A549 (cell line): ENCODE measurements around the gene TAGAP.

Experiments
- CHD2 ChIP-seq: fragments of 150-350 bp; IDR thresholded peaks from 2 replicates; pipeline ENCODE4 v1.6.1; 2014; ENCODE audit warnings: low read length; ENCODE audit not compliant: partially characterized antibody
- EP300 ChIP-seq, 2 experiments: fragments of >200 bp; sonication (Bioruptor Twin); formaldehyde crosslinking; IDR thresholded peaks; 2 replicates in 1 of 2; 3 replicates in 1 of 2; pipeline ENCODE4 v1.6.1; 2016 to 2017
- KDM1A ChIP-seq: fragments of 200-600 bp; sonication (generic); IDR thresholded peaks from 2 replicates; pipeline ENCODE4 v1.6.1; 2016; ENCODE audit warnings: low read depth, mild to moderate bottlenecking
- MAFK ChIP-seq: fragments of 450-650 bp; IDR thresholded peaks from 2 replicates; pipeline ENCODE4 v1.6.1; 2014; ENCODE audit not compliant: partially characterized antibody
- NFE2L2 ChIP-seq: fragments of 150-350 bp; conservative IDR thresholded peaks from 2 replicates; pipeline ENCODE4 v1.6.1; 2014; ENCODE audit warnings: low read length
- POLR2A ChIP-seq: IDR thresholded peaks from 2 replicates; pipeline ENCODE4 v1.6.1; 2012; ENCODE audit warnings: mild to moderate bottlenecking, low read length
- RAD21 ChIP-seq, 2 experiments: fragments of >200 bp in 1 of 2; sonication (Bioruptor Twin) in 1 of 2; formaldehyde crosslinking in 1 of 2; IDR thresholded peaks in 1 of 2; conservative IDR thresholded peaks in 1 of 2; 2 replicates in 1 of 2; 3 replicates in 1 of 2; pipeline ENCODE4 v1.6.1; 2012 to 2018; ENCODE audit warnings: inconsistent platforms in 1 of 2
- RCOR1 ChIP-seq: fragments of 150-350 bp; IDR thresholded peaks from 2 replicates; pipeline ENCODE4 v1.6.1; 2014; ENCODE audit warnings: antibody characterized with exemption, low read length, low read depth
- RFX5 ChIP-seq: fragments of 450-650 bp; IDR thresholded peaks from 2 replicates; pipeline ENCODE4 v1.7.1; 2014; ENCODE audit warnings: antibody characterized with exemption, mild to moderate bottlenecking, moderate library complexity
- TF ChIP-seq, protein P1 (sequence below): fragments of 450-650 bp; IDR thresholded peaks from 2 replicates; pipeline ENCODE4 v1.6.1; 2014; ENCODE audit warnings: antibody characterized with exemption
- TF ChIP-seq, protein P2 (sequence below): fragments of 150-350 bp; IDR thresholded peaks from 2 replicates; pipeline ENCODE4 v1.6.1; 2014; ENCODE audit warnings: low read depth, mild to moderate bottlenecking, low read length
- TF ChIP-seq, protein P3 (sequence below): fragments of >200 bp; sonication (Bioruptor Twin); formaldehyde crosslinking; IDR thresholded peaks from 3 replicates; pipeline ENCODE4 v1.5.1; 2016
- TF ChIP-seq, protein P4 (sequence below): IDR thresholded peaks from 2 replicates; pipeline ENCODE4 v1.6.1; 2012

DNA sequence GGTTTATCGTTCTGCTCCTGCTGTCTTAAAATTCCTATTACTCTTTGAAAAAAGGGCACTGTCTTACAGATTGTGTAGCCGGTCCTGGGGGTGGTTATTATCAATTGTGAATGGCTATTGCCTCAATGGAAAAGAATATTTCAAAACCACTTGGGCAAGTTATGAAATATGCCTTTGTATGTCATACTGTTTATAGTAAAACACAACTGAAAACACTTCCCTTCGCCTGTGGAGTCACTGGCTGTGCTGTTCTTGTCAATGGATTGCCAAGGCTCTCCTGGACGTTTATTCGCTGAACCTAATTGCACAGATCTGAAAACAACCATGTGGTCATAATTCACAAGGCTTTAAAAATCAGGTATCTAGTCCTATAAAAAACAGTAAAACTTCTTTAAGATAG is 47.8 kb upstream of the TAGAP start:
- TF ChIP-seq MAFK (no peak), NFE2L2 (no peak), POLR2A (no peak), KDM1A (no peak), RAD21 (conservative IDR thresholded peaks at IDR 0.05 in 1 of 2, IDR thresholded peaks at IDR 0.05 in 1 of 2) (no peak), RFX5 (no peak), CHD2 (no peak), RCOR1 (no peak), EP300 (IDR thresholded peaks at IDR 0.05) (no peak)
- TF ChIP-seq, protein P1, sequence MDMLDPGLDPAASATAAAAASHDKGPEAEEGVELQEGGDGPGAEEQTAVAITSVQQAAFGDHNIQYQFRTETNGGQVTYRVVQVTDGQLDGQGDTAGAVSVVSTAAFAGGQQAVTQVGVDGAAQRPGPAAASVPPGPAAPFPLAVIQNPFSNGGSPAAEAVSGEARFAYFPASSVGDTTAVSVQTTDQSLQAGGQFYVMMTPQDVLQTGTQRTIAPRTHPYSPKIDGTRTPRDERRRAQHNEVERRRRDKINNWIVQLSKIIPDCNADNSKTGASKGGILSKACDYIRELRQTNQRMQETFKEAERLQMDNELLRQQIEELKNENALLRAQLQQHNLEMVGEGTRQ = no peak
- TF ChIP-seq, protein P2, sequence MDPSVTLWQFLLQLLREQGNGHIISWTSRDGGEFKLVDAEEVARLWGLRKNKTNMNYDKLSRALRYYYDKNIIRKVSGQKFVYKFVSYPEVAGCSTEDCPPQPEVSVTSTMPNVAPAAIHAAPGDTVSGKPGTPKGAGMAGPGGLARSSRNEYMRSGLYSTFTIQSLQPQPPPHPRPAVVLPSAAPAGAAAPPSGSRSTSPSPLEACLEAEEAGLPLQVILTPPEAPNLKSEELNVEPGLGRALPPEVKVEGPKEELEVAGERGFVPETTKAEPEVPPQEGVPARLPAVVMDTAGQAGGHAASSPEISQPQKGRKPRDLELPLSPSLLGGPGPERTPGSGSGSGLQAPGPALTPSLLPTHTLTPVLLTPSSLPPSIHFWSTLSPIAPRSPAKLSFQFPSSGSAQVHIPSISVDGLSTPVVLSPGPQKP = no peak
- TF ChIP-seq, protein P3, sequence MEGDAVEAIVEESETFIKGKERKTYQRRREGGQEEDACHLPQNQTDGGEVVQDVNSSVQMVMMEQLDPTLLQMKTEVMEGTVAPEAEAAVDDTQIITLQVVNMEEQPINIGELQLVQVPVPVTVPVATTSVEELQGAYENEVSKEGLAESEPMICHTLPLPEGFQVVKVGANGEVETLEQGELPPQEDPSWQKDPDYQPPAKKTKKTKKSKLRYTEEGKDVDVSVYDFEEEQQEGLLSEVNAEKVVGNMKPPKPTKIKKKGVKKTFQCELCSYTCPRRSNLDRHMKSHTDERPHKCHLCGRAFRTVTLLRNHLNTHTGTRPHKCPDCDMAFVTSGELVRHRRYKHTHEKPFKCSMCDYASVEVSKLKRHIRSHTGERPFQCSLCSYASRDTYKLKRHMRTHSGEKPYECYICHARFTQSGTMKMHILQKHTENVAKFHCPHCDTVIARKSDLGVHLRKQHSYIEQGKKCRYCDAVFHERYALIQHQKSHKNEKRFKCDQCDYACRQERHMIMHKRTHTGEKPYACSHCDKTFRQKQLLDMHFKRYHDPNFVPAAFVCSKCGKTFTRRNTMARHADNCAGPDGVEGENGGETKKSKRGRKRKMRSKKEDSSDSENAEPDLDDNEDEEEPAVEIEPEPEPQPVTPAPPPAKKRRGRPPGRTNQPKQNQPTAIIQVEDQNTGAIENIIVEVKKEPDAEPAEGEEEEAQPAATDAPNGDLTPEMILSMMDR = no peak
- TF ChIP-seq, protein P4, sequence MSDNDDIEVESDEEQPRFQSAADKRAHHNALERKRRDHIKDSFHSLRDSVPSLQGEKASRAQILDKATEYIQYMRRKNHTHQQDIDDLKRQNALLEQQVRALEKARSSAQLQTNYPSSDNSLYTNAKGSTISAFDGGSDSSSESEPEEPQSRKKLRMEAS = no peak
